H9 (cell line): ENCODE results near the gene GFM1. TPM values are rescaled to one million over a fixed set of nuclear protein-coding genes. Genes with fewer than 3 reads are reported as not detected.

Source experiments
- DNase-seq: peaks from one replicate; pipeline ENCODE4 v3.0.0-alpha.2; 2017
- H2AFZ ChIP-seq: one replicate; pipeline ENCODE4 v1.6.1; 2013; ENCODE audit warnings: mild to moderate bottlenecking, low read length, control low read depth, moderate library complexity
- H2AK5ac ChIP-seq: 2 replicates; pipeline ENCODE4 v1.6.1; 2013; ENCODE audit warnings: low read length, control low read depth, mixed read lengths; ENCODE audit not compliant: insufficient read length
- H2BK120ac ChIP-seq: one replicate; pipeline ENCODE4 v1.6.1; 2013; ENCODE audit warnings: low read depth, mild to moderate bottlenecking, low read length, control low read depth, inconsistent platforms; ENCODE audit not compliant: poor library complexity, severe bottlenecking
- H2BK12ac ChIP-seq: 2 replicates; pipeline ENCODE4 v1.6.1; 2013; ENCODE audit warnings: low read length, control low read depth, mixed read lengths, low read depth; ENCODE audit not compliant: insufficient read length
- H2BK15ac ChIP-seq: 2 replicates; pipeline ENCODE4 v1.6.1; 2013; ENCODE audit warnings: low read depth, low read length, control low read depth
- H2BK20ac ChIP-seq: one replicate; pipeline ENCODE4 v1.6.1; 2013; ENCODE audit warnings: low read depth, mild to moderate bottlenecking, low read length, control low read depth, inconsistent platforms; ENCODE audit not compliant: poor library complexity, severe bottlenecking
- H2BK5ac ChIP-seq: 2 replicates; pipeline ENCODE4 v1.6.1; 2013; ENCODE audit warnings: low read length, control low read depth, mixed read lengths; ENCODE audit not compliant: insufficient read length
- H3K14ac ChIP-seq: 2 replicates; pipeline ENCODE4 v1.6.1; 2013; ENCODE audit warnings: low read length, control low read depth; ENCODE audit not compliant: insufficient read depth
- H3K18ac ChIP-seq: 2 replicates; pipeline ENCODE4 v1.6.1; 2013; ENCODE audit warnings: low read depth, mild to moderate bottlenecking, mixed read lengths, low read length, control low read depth; ENCODE audit not compliant: insufficient read length
- H3K23ac ChIP-seq: 2 replicates; pipeline ENCODE4 v1.6.1; 2013; ENCODE audit warnings: low read length, control low read depth, mixed read lengths, low read depth; ENCODE audit not compliant: insufficient read length
- H3K23me2 ChIP-seq: 2 replicates; pipeline ENCODE4 v1.6.1; 2013; ENCODE audit warnings: low read depth, mild to moderate bottlenecking, mixed read lengths, low read length, control low read depth; ENCODE audit not compliant: insufficient read length, poor library complexity, severe bottlenecking
- H3K27ac ChIP-seq: 2 replicates; pipeline ENCODE4 v1.5.1; 2013; ENCODE audit warnings: low read length, control low read depth, mixed read lengths, low read depth; ENCODE audit not compliant: insufficient read length
- H3K27me3 ChIP-seq: 2 replicates; pipeline ENCODE4 v1.6.1; 2013; ENCODE audit warnings: low read length, control low read depth, inconsistent platforms; ENCODE audit not compliant: insufficient read depth
- H3K4ac ChIP-seq: 2 replicates; pipeline ENCODE4 v1.6.1; 2013; ENCODE audit warnings: low read depth, mild to moderate bottlenecking, control low read depth, inconsistent platforms, low read length, moderate library complexity
- H3K4me1 ChIP-seq: 2 replicates; pipeline ENCODE4 v1.6.1; 2013; ENCODE audit warnings: low read length, control low read depth, inconsistent platforms; ENCODE audit not compliant: insufficient read depth
- H3K4me2 ChIP-seq: 2 replicates; pipeline ENCODE4 v1.6.1; 2013; ENCODE audit warnings: low read length, control low read depth, mixed read lengths; ENCODE audit not compliant: insufficient read length, insufficient read depth
- H3K56ac ChIP-seq: 2 replicates; pipeline ENCODE4 v1.6.1; 2013; ENCODE audit warnings: low read depth, mild to moderate bottlenecking, mixed read lengths, low read length, control low read depth; ENCODE audit not compliant: insufficient read length
- H3K79me1 ChIP-seq: 2 replicates; pipeline ENCODE4 v1.6.1; 2013; ENCODE audit warnings: low read depth, mild to moderate bottlenecking, moderate library complexity, low read length, control low read depth, inconsistent platforms; ENCODE audit not compliant: insufficient read depth, poor library complexity, severe bottlenecking
- H3K79me2 ChIP-seq: 2 replicates; pipeline ENCODE4 v1.6.1; 2013; ENCODE audit warnings: low read length, control low read depth, inconsistent platforms; ENCODE audit not compliant: insufficient read depth
- H3K9ac ChIP-seq: 2 replicates; pipeline ENCODE4 v1.6.1; 2013; ENCODE audit warnings: low read length, control low read depth, mixed read lengths; ENCODE audit not compliant: insufficient read length; ENCODE audit errors: extremely low read depth
- H3K9me3 ChIP-seq: one replicate; pipeline ENCODE4 v1.6.1; 2013; ENCODE audit warnings: low read depth, low read length, inconsistent platforms; ENCODE audit not compliant: control insufficient read depth
- H3T11ph ChIP-seq: one replicate; pipeline ENCODE4 v1.6.1; 2013; ENCODE audit warnings: mild to moderate bottlenecking, low read length, control low read depth, inconsistent platforms
- H4K20me1 ChIP-seq: one replicate; pipeline ENCODE4 v1.6.1; 2013; ENCODE audit not compliant: control insufficient read depth, insufficient read length, insufficient read depth
- H4K5ac ChIP-seq: 2 replicates; pipeline ENCODE4 v1.6.1; 2013; ENCODE audit warnings: low read depth, mild to moderate bottlenecking, mixed read lengths, low read length, control low read depth; ENCODE audit not compliant: insufficient read length
- H4K8ac ChIP-seq: replicated peaks from 2 replicates; pipeline ENCODE4 v1.6.1; 2013; ENCODE audit warnings: low read length, control low read depth, mixed read lengths, low read depth; ENCODE audit not compliant: insufficient read length
- H4K91ac ChIP-seq: 2 replicates; pipeline ENCODE4 v1.6.1; 2013; ENCODE audit warnings: low read depth, mild to moderate bottlenecking, moderate library complexity, mixed read lengths, low read length, control low read depth; ENCODE audit not compliant: insufficient read length
- H3K27ac Mint-ChIP-seq, 3 experiments: 2 replicates in 2 of 3; 3 replicates in 1 of 3; pipeline ENCODE4 v1.8.0; 2020 to 2021; ENCODE audit warnings: mixed read lengths in 3 of 3, mild to moderate bottlenecking in 1 of 3, moderate library complexity in 1 of 3
- H3K27me3 Mint-ChIP-seq: 2 replicates; pipeline ENCODE4 v1.8.0; 2021; ENCODE audit warnings: low read depth, mild to moderate bottlenecking, moderate library complexity, mixed read lengths
- H3K36me3 Mint-ChIP-seq, 3 experiments: 2 replicates in 2 of 3; 3 replicates in 1 of 3; pipeline ENCODE4 v1.8.0; 2020 to 2021; ENCODE audit warnings: low read depth in 3 of 3, mixed read lengths in 3 of 3; ENCODE audit not compliant: insufficient read depth in 1 of 3
- H3K4me1 Mint-ChIP-seq, 2 experiments: 2 replicates each; pipeline ENCODE4 v1.8.0; 2020; ENCODE audit warnings: mixed read lengths in 2 of 2
- H3K4me3 Mint-ChIP-seq, 2 experiments: 2 replicates in 1 of 2; 3 replicates in 1 of 2; pipeline ENCODE4 v1.8.0; 2020 to 2021; ENCODE audit warnings: mild to moderate bottlenecking in 2 of 2, mixed read lengths in 2 of 2, moderate library complexity in 1 of 2
- H3K9me3 Mint-ChIP-seq, 2 experiments: 2 replicates in 1 of 2; 3 replicates in 1 of 2; pipeline ENCODE4 v1.8.0; 2020; ENCODE audit warnings: mild to moderate bottlenecking in 2 of 2, mixed read lengths in 2 of 2, moderate library complexity in 1 of 2
- CTCF ChIP-seq: fragments of 200-600 bp; sonication (generic); conservative IDR thresholded peaks from 3 replicates; pipeline ENCODE4 v1.8.0; 2021; ENCODE audit warnings: antibody characterized with exemption, mild to moderate bottlenecking
- WGBS: extraction: QIAGEN DNeasy Blood & Tissue Kit; methylation state at CpG from one replicate; pipeline ENCODE4 v1.1.7; 2013; ENCODE audit warnings: missing lambda C conversion rate, low lambda C conversion rate, mixed read lengths; ENCODE audit not compliant: insufficient read length; ENCODE audit errors: extremely low coverage; 5-methylcytosine and 5-hydroxymethylcytosine counted together
- total RNA-seq: library from RNA; stranded (reverse); gene quantifications from 2 replicates; pipeline ENCODE4 v1.2.1, GENCODE V29; 2021

GFM1 gene
- total RNA-seq, 1 experiment from 2014 or later = 47.1 TPM

GRCh38 chr3:158666416-158666815 lies 22.1 kb downstream of the GFM1 start:
- no peak overlapping the region for H3K27ac ChIP-seq
- no peaks in the 10 kb centered on the region for H3K23me2 ChIP-seq
- H2BK12ac ChIP-seq = no peak overlapping the region
- Mint-ChIP-seq H3K4me1 (peaks cover 0 to 4% of the 10 kb centered on the region in 2 experiments; a peak in 3 of 4 replicates), H3K36me3 (peaks cover 3 to 43% (median 18%) of the 10 kb centered on the region in 3 experiments; a peak in 6 of 7 replicates), H3K4me3 (no peak overlapping the region), H3K27me3 (no peaks in the 10 kb centered on the region), H3K9me3 (no peaks in the 10 kb centered on the region), H3K27ac (no peak overlapping the region)
- no peak overlapping the region for H2BK15ac ChIP-seq
- H3K4me2 ChIP-seq = no peak overlapping the region
- no peaks in the 10 kb centered on the region for H4K20me1 ChIP-seq
- H3K56ac ChIP-seq = no peak overlapping the region
- no peaks in the 10 kb centered on the region for H3K79me1 ChIP-seq
- DNase-seq = no peak
- H2BK5ac ChIP-seq = no peak overlapping the region
- H3K79me2 ChIP-seq = no peaks in the 10 kb centered on the region
- H3K4me1 ChIP-seq = no peaks in the 10 kb centered on the region
- no peak overlapping the region for H3K18ac ChIP-seq
- H3K4ac ChIP-seq = no peak overlapping the region
- no peak overlapping the region for H2BK120ac ChIP-seq
- no peak overlapping the region for H4K8ac ChIP-seq
- no peak overlapping the region for H3T11ph ChIP-seq
- H2AK5ac ChIP-seq = no peak overlapping the region
- TF ChIP-seq CTCF = no peak
- no peaks in the 10 kb centered on the region for H3K27me3 ChIP-seq
- no peak overlapping the region for H4K91ac ChIP-seq
- no peak overlapping the region for H3K14ac ChIP-seq
- H3K9ac ChIP-seq = no peak overlapping the region
- no peak overlapping the region for H2BK20ac ChIP-seq
- no peaks in the 10 kb centered on the region for H3K9me3 ChIP-seq
- no peak overlapping the region for H2AFZ ChIP-seq
- no peak overlapping the region for H3K23ac ChIP-seq
- WGBS = no CpG with 5 or more reads among the region's 3 CpGs
- H4K5ac ChIP-seq = no peak overlapping the region
